Transverse colon (tissue), 4 donors: ENCODE measurements around the gene PTCH1.

Experiments
- CTCF ChIP-seq, 5 experiments: fragments of 200-600 bp in 3 of 5; fragments of 450-650 bp in 2 of 5; sonication (generic) in 3 of 5; IDR thresholded peaks; 1 replicate in 2 of 5; 2 replicates in 3 of 5; pipeline ENCODE4 v1.5.1; 2016 to 2017; ENCODE audit warnings: antibody characterized with exemption in 5 of 5, inconsistent platforms in 3 of 5, mild to moderate bottlenecking in 2 of 5, moderate library complexity in 1 of 5
- EP300 ChIP-seq: sonication (generic); formaldehyde crosslinking; IDR thresholded peaks from one replicate; pipeline ENCODE4 v1.6.1; 2017; ENCODE audit warnings: antibody characterized with exemption, low read depth
- POLR2A ChIP-seq: fragments of 450-650 bp; IDR thresholded peaks from one replicate; pipeline ENCODE4 v1.6.1; 2016; ENCODE audit warnings: antibody characterized with exemption, mild to moderate bottlenecking, moderate library complexity
- POLR2AphosphoS5 ChIP-seq, 3 donors: sonication (generic); formaldehyde crosslinking; IDR thresholded peaks; one replicate each; pipeline ENCODE4 v1.6.1; 2016; ENCODE audit warnings: antibody characterized with exemption in 3 of 3

- TF ChIP-seq CTCF (IDR thresholded peaks at IDR 0.05) (no peak), POLR2A (no peak), POLR2AphosphoS5 (IDR thresholded peaks at IDR 0.05) (peak in 1 of 3 donors; percentile 35), EP300 (no peak)
Observed at GRCh38 chr9:95494416-95495371, 22.1 kb downstream of the PTCH1 start.
